Esophagus muscularis mucosa (tissue), 3 donors: Measurements from ENCODE around the gene MKRN2OS.

Experiments used
- POLR2AphosphoS5 ChIP-seq, 2 donors: sonication (generic); formaldehyde crosslinking; IDR thresholded peaks; one replicate each; pipeline ENCODE4 v1.6.1; 2017; ENCODE audit warnings: antibody characterized with exemption in 2 of 2
- TF ChIP-seq, protein P1 (sequence below), 3 experiments: fragments of 200-600 bp in 2 of 3; fragments of 450-650 bp in 1 of 3; sonication (generic) in 2 of 3; IDR thresholded peaks; one replicate each; pipeline ENCODE4 v1.5.1; 2017 to 2019; ENCODE audit warnings: antibody characterized with exemption in 3 of 3, mild to moderate bottlenecking in 2 of 3, moderate library complexity in 1 of 3

DNA sequence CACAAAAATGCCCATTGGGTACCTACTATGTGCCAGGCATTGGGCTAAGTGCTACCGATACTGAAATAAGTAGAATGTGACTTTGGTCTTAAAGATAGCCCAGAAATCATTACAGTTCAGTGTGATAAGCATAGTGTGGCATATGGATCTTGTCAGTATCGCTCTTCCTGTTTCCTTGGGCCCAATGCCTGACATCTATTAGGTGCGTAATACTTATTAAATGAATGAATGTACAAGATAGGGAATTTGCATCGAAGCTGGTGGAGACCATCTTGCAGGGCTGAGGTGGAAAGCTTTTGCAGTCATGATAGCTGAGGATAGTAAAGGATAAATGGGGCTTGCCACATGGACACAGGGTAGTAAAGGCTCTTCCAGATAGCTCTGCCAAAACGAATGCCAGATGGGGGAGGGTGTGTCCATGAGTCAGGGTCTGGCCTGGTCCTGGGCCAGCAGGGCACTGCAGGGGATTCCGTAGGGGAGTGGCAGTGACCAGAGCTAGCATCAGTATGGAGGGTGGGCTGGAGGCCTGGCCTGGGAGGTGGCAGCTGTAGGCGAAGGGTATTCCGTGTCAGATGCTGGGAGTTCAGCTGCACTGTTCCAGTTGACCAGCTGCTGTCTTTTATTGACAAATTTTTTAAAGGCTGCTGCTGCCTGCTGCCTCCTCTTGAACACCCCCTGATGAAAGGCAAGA lies 37.6 kb downstream of the MKRN2OS start:
- TF ChIP-seq, protein P1, sequence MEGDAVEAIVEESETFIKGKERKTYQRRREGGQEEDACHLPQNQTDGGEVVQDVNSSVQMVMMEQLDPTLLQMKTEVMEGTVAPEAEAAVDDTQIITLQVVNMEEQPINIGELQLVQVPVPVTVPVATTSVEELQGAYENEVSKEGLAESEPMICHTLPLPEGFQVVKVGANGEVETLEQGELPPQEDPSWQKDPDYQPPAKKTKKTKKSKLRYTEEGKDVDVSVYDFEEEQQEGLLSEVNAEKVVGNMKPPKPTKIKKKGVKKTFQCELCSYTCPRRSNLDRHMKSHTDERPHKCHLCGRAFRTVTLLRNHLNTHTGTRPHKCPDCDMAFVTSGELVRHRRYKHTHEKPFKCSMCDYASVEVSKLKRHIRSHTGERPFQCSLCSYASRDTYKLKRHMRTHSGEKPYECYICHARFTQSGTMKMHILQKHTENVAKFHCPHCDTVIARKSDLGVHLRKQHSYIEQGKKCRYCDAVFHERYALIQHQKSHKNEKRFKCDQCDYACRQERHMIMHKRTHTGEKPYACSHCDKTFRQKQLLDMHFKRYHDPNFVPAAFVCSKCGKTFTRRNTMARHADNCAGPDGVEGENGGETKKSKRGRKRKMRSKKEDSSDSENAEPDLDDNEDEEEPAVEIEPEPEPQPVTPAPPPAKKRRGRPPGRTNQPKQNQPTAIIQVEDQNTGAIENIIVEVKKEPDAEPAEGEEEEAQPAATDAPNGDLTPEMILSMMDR (IDR thresholded peaks at IDR 0.05), result no peak
- no peak for TF ChIP-seq POLR2AphosphoS5 (IDR thresholded peaks at IDR 0.05)
